Sciatic nerve (tissue), 2 donors: ENCODE data around the gene HABP4. TPM values are rescaled to one million over a fixed set of nuclear protein-coding genes. Genes with fewer than 3 reads are reported as not detected.

Experiments
- ATAC-seq: fragments of 200-7000 bp; cut with Tn5 transposase; one replicate; pipeline ENCODE4 v1.9.1; 2020; ENCODE audit warnings: mild to moderate bottlenecking, moderate library complexity
- DNase-seq: peaks from one replicate; pipeline ENCODE4 v3.0.0-alpha.2; 2020; ENCODE audit warnings: low spot score
- intact Hi-C: fragments of 100-400 bp; cut with DNase I; formaldehyde crosslinking; loops from one replicate; pipeline ENCODE4 v1.14.2; 2022
- total RNA-seq: library from RNA; stranded (reverse); fragmentation: NEBNext Ultra II Directional; extraction: Animal tissue kit (Norgen Biotek cat#: 25700); gene quantifications from one replicate; pipeline ENCODE4 v1.2.1, GENCODE V29; 2021
- donor health status: DM: no; HTN: no; CAD: no.
- donor health status: DM: no; HTN: no; CAD: no.

Gene HABP4
- total RNA-seq, 1 donor from 2014 or later = 32.0 TPM

DNA sequence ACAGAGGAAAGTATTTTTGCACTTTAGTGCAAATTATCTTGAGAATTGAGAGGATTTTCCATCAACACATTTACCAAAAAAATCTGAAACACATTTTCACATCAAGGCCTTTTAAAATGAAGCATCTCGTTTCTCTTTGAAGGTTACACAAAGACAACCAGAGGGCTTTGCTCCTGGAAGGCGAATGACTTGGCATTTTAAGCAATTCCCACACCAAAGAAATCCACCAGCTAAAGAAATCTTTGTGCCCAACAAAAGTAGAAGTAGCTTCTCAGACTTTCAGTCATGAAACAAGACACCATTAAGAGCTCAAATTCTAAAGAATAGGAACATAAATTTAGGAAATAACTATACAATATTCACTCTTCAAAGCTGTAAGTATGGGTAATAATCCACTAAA is 59.9 kb downstream of the HABP4 start:
- intact Hi-C loops = no loop called here
- ATAC-seq (no peak), DNase-seq (no peak)

GRCh38 chr9:96510258-96510657 is 60.3 kb downstream of the HABP4 start:
- intact Hi-C loops = no loop called here
- DNase-seq (no peak), ATAC-seq (no peak)

DNA sequence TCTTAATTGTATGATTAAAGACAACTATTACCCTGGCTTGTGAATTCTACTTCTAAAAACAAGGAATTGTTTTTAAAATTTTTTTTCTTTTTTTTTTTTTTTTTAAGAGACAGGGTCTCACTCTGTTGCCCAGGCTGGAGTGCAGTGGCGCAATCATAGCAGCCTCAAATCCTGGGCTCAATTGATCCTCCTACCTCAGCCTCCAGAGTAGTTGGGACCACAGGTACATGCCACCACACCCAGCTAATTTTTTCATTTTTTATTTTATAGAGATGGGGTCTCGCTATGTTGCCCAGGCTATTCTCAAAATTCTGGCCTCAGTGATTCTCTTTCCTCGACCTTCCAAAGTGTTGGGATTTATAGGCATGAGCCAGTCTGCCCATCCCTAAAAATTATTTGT is 62.3 kb downstream of the HABP4 start:
- intact Hi-C loops = no loop called here
- ATAC-seq (no peak), DNase-seq (no peak)

GRCh38 chr9:96513622-96514021 is 63.7 kb downstream of the HABP4 start:
- intact Hi-C loops = no loop called here
- ATAC-seq = peak; percentile 26

DNA sequence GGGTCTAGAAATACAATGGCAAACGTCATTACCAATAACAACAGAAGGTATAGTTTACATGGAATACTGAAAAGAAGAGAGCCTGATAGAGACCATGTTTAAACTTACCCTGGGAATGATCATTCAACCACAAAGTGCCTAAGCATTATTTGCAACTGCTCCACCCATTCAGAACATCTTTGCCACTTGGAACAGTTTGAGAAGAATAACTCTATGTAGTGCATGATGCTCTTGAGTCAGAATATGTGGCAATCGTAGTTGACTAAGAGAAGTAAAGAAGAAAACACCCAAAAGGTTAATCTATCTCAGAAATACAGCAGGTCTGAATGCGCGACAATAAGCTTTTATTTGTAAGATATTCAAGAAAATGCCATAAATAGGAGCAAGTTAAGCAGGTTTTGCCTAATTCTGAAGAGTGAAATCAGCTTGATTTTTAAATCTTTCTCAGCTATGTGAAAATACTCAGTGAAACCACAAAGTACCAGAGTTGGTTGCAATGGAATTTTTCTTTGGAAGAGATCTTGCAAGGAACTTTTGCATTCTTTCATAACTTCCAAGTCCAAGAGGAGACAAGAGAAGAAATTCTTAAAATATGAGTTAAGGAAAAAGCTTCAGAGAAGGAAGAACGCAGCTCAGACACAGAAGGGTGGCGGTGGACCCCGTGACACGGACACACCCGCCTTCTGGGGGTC is 64.3 kb downstream of the HABP4 start:
- peak; percentile 79 for ATAC-seq
- no peak for DNase-seq
- intact Hi-C loops = no loop called here

More at GRCh38 chr9:96513622-96514021, 63.7 kb downstream of the HABP4 start:
- DNase-seq = no peak

DNA sequence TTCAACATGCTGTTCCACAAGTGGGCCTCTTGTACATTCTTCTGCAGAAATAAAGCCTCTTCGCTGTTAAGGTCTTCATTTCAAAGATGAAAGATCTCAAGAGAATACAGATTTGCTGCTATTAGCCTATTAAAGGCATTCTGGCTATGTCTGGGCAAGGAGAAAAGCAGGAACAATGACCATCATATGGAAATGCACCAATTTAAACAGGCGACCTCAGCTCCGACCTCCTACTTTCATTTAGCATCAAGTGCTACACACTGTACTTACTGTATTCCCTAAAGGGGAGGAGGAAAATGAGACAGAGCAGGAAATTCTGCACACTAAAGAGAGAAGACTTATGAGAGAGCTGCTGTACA is 64.8 kb downstream of the HABP4 start:
- ATAC-seq (peak; percentile 38), DNase-seq (no peak)
- intact Hi-C loops = no loop called here

DNA sequence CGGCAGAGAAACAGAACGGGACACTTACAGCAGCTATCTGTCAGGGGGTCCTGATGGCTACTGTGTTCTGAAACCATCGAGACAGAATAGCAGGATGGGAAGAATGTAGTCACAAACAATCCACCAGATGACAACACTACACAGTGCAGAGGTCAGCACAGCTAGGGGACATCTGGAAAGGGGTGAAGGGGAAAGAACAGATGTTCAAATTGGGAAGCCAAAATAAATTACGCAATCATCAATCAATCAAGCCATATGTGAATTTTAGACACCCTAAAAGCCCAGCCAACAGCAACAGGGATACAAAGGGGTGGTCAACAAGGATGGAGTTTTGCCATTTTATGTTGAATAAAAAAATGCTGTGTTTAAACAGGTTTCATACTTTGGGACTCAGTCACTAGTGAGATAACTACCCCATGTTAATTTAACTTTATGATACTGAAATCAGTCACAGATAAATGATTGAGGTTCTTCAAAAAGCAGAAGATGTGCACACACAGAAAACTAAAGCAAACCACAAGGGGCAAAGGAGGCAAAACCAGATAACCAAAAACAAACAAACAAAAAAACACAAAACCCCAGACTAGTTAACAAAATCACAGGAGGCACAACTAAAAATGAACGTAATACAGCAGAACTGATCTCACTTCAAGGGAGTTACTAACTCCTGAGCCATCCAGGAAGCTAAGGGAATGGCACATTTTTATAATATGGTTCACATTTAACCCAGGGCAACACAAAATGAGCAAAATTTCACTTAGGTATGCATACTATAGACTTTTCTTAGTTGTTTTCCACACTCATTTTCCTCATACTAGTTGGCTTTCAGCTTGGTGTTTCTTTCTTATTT is 65.9 kb downstream of the HABP4 start:
- intact Hi-C loops = no loop called here
- DNase-seq (no peak), ATAC-seq (peak; percentile 80)

- intact Hi-C loops = no loop called here
- no peak for DNase-seq
- no peak for ATAC-seq
Measured at GRCh38 chr9:96519095-96519494, 69.1 kb downstream of the HABP4 start.

DNA sequence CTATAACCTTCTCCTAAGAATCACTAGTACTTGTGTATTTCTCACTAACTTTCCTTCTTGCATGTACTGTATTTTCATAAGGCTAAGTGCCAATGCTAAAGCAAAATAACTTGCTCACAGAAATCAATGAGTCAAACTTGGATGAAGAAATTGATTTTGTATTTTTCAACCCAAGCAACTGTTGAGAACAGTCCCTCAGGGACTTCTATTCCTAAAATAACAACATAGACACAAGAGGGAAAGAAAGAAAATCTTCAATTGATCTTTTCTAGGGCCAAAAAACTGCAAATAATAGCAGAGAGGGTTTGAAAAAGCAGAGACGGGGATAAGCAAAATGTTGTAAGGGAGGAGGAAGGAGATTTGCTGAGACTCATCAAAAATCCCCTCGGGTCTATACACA is 69.8 kb downstream of the HABP4 start:
- DNase-seq (no peak), ATAC-seq (no peak)
- intact Hi-C loops = no loop called here

DNA sequence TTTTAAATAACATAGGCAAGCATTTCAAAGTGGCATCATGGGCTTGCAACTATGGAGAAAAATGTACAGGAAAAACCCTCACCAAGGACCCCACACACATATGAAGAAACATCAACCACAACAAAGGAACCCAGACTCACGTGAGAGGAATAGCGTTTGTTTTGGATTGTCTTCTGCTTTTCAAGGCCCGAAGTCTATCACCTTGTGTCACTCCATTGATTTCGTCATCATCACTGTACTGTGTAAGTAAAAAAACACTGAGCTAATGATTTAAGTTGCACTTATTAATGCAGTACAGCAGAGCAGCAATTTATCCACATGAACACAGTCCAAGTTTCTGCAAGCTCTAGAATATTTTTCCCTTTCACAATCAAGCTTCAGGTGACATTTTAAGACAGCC is 72.4 kb downstream of the HABP4 start:
- intact Hi-C loops = no loop called here
- DNase-seq = no peak
- no peak for ATAC-seq

DNA sequence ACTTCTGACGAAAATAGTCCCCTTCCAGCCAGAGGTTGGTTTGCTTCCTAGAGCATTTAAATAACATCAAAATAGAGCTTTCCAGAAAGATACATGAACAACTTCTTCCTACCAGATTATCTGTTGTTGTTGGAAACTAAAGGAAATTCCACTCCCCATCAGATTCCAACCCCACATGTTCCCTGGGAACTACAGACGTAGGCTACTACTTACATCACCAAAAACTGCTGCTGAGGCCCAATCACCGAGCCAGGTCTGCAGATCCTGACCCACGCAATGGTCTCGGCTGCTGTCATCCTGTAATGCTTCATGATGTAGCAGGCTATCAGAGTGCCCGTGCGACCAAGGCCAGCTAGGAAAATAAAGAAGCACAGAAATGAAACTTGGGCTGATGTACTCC is 73.4 kb downstream of the HABP4 start:
- intact Hi-C loops = no loop called here
- DNase-seq (peak; percentile 78), ATAC-seq (peak; percentile 97)

GRCh38 chr9:96524045-96524444 is 74.1 kb downstream of the HABP4 start:
- no peak for ATAC-seq
- intact Hi-C loops = no loop called here

GRCh38 chr9:96524764-96525163 is 74.8 kb downstream of the HABP4 start:
- intact Hi-C loops = no loop called here
- ATAC-seq = no peak
- no peak for DNase-seq

More at GRCh38 chr9:96524045-96524444, 74.1 kb downstream of the HABP4 start:
- DNase-seq = no peak

DNA sequence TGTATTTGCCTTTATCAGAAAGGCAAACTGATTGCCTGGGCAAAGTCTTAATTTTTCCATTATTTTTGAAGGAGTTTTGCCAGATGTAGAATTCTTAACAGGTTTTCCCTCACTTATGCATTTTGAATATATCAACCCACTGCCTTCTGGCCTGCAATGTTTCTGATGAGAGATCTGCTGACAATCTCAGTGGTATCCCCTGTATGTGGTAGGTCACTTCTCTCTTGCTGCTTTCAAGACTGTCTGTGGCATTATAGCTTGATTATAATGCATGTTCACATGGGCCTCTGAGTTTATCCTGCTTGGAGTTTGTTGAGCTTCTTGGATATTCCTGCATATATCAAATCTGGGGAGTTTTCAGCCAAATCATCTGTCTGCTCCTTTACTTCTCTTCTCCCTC is 82.2 kb downstream of the HABP4 start:
- ATAC-seq (no peak), DNase-seq (no peak)
- intact Hi-C loops = no loop called here

GRCh38 chr9:96540106-96540505 is 90.1 kb downstream of the HABP4 start:
- no peak for ATAC-seq
- no peak for DNase-seq
- intact Hi-C loops = no loop called here

Other genes with a start within 250 kb of the HABP4 start
- gene HSD17B3, start 148.0 kb upstream of the HABP4 start, total RNA-seq = 4.5 TPM
- 30.3 TPM for gene SLC35D2, start 66.5 kb upstream of the HABP4 start, total RNA-seq
- gene ZNF367, start 31.8 kb upstream of the HABP4 start, total RNA-seq = 1.6 TPM
- gene CDC14B, start 169.7 kb downstream of the HABP4 start, total RNA-seq = 45.1 TPM
- 21.0 TPM for gene PRXL2C, start 205.1 kb downstream of the HABP4 start, total RNA-seq